Measurements from ENCODE around the gene DNAAF8.

The DNAAF8 gene

DNA sequence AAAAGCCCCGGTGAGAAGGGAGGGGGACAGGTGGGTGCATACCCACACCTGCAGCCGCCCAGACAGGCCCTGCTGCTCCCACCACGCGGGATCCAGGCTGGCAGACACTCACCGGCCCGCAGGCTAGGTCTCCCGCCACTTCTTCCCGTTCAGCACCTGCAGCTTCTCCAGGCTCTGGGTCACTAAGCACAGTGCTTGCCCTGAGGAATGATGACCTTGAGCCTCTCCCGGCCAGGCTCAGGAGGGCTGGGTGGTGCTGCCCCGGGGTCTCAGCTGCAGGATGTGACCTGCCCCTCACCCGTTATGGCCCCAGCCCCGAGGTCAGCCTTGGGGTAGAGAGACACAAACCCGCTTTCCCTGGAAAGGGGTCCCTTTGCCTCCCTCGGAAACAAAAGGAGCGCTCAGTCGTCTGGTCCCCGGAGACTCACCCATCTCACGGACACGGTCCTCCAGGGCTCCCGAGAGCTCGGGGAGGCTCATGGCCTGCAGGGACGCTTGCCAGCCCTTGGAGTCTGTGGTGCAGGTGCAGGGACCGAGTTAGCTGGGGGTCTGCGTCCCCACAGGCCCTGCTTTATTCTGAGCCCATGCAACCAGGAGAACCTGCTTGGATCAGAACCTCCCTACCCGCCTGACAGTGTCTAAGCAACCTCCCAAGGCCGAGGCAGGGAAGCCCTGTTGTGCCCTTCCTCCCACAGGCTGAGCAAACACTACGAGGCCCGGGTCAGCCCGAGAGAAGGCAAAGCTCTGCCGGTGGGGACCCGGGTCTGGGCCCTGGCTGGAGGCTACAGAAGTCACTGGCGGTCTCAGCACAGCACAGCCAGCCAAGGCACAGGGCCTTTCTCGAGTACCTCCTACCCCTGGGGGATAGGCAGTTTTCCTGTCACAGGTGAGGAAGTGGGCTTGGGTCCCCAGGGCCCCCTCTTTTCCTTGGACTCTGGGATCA lies 37.2 kb upstream of the DNAAF8 start:
- TF ChIP-seq, protein P1, sequence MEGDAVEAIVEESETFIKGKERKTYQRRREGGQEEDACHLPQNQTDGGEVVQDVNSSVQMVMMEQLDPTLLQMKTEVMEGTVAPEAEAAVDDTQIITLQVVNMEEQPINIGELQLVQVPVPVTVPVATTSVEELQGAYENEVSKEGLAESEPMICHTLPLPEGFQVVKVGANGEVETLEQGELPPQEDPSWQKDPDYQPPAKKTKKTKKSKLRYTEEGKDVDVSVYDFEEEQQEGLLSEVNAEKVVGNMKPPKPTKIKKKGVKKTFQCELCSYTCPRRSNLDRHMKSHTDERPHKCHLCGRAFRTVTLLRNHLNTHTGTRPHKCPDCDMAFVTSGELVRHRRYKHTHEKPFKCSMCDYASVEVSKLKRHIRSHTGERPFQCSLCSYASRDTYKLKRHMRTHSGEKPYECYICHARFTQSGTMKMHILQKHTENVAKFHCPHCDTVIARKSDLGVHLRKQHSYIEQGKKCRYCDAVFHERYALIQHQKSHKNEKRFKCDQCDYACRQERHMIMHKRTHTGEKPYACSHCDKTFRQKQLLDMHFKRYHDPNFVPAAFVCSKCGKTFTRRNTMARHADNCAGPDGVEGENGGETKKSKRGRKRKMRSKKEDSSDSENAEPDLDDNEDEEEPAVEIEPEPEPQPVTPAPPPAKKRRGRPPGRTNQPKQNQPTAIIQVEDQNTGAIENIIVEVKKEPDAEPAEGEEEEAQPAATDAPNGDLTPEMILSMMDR (IDR thresholded peaks at IDR 0.05; ENCODE audit: borderline replicate concordance, extremely low read depth, low read length, poor library complexity, severe bottlenecking): no peak
- TF ChIP-seq EZH2 (IDR thresholded peaks at IDR 0.05; ENCODE audit: borderline replicate concordance, low read depth, low read length, severe bottlenecking): no peak
- H3K9me3 ChIP-seq (ENCODE audit: insufficient read depth, low read length, severe bottlenecking): no peaks in the 10 kb centered on the region
- peaks cover 23% of the 10 kb centered on the region for H3K4me1 ChIP-seq (ENCODE audit: insufficient read depth, low read length)
- no peak overlapping the region for H3K9ac ChIP-seq (ENCODE audit: low read depth, low read length)
- peaks cover 29% of the 10 kb centered on the region for H4K20me1 ChIP-seq (ENCODE audit: insufficient read depth, low read length)
- no peak overlapping the region for H3K4me2 ChIP-seq (ENCODE audit: insufficient read depth, low read length)
- no peak overlapping the region for H3K27ac ChIP-seq (ENCODE audit: low read length)
- peaks cover 68% of the 10 kb centered on the region for H3K36me3 ChIP-seq (ENCODE audit: insufficient read depth, low read length)
- no peak for DNase-seq
- H3K27me3 ChIP-seq (ENCODE audit: insufficient read depth, low read length, poor library complexity): no peaks in the 10 kb centered on the region
- ATAC-seq (ENCODE audit: insufficient read depth, low read depth): no peak
- H2AFZ ChIP-seq (ENCODE audit: low read depth, low read length): no peak overlapping the region
- peaks cover 25% of the 10 kb centered on the region for H3K79me2 ChIP-seq (ENCODE audit: insufficient read depth, low read length)
- no peak overlapping the region for H3K4me3 ChIP-seq (ENCODE audit: low read depth in 1 of 2, low read length in 2 of 2)

DNA sequence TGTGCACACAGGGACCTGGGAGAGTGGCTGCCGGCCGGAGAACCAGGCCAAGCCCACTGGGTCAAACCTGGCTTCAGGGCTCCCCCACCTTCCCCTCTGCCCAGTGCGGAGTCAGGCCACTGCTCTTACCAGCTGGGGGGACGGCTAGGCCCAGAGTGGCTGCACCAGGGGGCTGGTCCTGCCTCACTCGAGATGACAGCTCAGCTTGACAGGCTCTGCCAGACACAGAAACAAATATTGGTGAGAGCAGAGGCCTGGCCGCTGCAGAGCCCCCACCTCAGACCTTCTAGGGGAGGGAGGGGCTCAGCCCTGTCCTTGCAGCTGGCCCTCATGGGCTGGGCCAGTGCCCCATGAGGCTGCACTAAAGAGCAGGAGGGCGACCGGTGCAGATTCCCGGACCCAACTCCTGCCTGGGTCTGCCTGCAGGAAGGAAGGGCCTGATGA lies 36.5 kb upstream of the DNAAF8 start:
- ATAC-seq (ENCODE audit: insufficient read depth, low read depth): no peak
- no peaks in the 10 kb centered on the region for H3K9me3 ChIP-seq (ENCODE audit: insufficient read depth, low read length, severe bottlenecking)

DNA sequence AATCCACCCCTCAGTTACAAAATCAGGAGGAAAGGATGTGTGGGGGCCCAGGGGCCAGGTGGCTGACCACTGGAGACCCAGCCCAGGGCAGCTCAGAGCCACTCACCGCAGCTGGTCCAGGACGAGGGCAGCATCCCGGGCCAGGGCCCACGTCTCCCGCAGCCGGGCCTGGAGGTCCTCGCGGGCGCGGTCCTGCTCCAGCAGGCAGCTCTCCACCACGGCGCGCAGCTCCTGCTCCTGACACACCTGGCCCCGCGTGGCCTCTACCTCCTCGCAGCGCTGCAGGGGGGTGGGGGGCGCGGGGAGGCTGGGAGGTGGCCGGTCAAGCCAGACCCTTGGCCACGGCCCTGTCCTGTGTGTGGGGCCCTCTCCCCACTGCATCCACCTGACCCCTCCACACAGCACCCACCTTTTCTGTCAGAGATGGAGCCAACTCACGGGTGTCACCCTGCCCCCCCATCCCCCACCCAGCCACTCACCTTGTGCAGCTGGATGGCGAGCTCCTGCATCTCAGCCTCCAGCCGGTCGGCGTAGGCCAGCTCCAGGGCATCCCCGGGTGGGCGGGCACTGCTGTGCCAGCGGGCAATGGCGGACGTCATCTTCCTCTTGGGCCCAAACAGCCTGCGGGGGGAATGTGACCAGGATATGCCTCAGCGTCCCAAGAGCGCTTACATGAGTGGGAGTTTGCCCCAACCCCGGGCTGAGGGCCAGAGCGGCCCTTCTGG lies 35.9 kb upstream of the DNAAF8 start:
- TF ChIP-seq, protein P1 (IDR thresholded peaks at IDR 0.05; ENCODE audit: borderline replicate concordance, extremely low read depth, low read length, poor library complexity, severe bottlenecking): no peak
- no peak for TF ChIP-seq EZH2 (IDR thresholded peaks at IDR 0.05; ENCODE audit: borderline replicate concordance, low read depth, low read length, severe bottlenecking)
- Histone ChIP-seq H3K36me3 (ENCODE audit: insufficient read depth, low read length) (peaks cover 70% of the 10 kb centered on the region), H3K9ac (ENCODE audit: low read depth, low read length) (no peak overlapping the region), H4K20me1 (ENCODE audit: insufficient read depth, low read length) (peaks cover 29% of the 10 kb centered on the region), H3K27ac (ENCODE audit: low read length) (no peak overlapping the region), H2AFZ (ENCODE audit: low read depth, low read length) (no peak overlapping the region), H3K4me3 (ENCODE audit: low read depth in 1 of 2, low read length in 2 of 2) (no peak overlapping the region), H3K4me1 (ENCODE audit: insufficient read depth, low read length) (peaks cover 13% of the 10 kb centered on the region), H3K9me3 (ENCODE audit: insufficient read depth, low read length, severe bottlenecking) (no peaks in the 10 kb centered on the region), H3K79me2 (ENCODE audit: insufficient read depth, low read length) (peaks cover 25% of the 10 kb centered on the region), H3K4me2 (ENCODE audit: insufficient read depth, low read length) (no peak overlapping the region), H3K27me3 (ENCODE audit: insufficient read depth, low read length, poor library complexity) (no peaks in the 10 kb centered on the region)
- ATAC-seq (ENCODE audit: insufficient read depth, low read depth): no peak
- no peak for DNase-seq

More for the DNA sequence above, 36.5 kb upstream of the DNAAF8 start:
- Histone ChIP-seq H4K20me1 (ENCODE audit: insufficient read depth, low read length) (peaks cover 29% of the 10 kb centered on the region), H3K27me3 (ENCODE audit: insufficient read depth, low read length, poor library complexity) (no peaks in the 10 kb centered on the region), H2AFZ (ENCODE audit: low read depth, low read length) (no peak overlapping the region), H3K4me3 (ENCODE audit: low read depth in 1 of 2, low read length in 2 of 2) (no peak overlapping the region), H3K4me2 (ENCODE audit: insufficient read depth, low read length) (no peak overlapping the region), H3K79me2 (ENCODE audit: insufficient read depth, low read length) (peaks cover 25% of the 10 kb centered on the region), H3K9ac (ENCODE audit: low read depth, low read length) (no peak overlapping the region), H3K27ac (ENCODE audit: low read length) (no peak overlapping the region), H3K4me1 (ENCODE audit: insufficient read depth, low read length) (peaks cover 17% of the 10 kb centered on the region), H3K36me3 (ENCODE audit: insufficient read depth, low read length) (peaks cover 70% of the 10 kb centered on the region)
- TF ChIP-seq, protein P1 (IDR thresholded peaks at IDR 0.05; ENCODE audit: borderline replicate concordance, extremely low read depth, low read length, poor library complexity, severe bottlenecking): no peak
- no peak for TF ChIP-seq EZH2 (IDR thresholded peaks at IDR 0.05; ENCODE audit: borderline replicate concordance, low read depth, low read length, severe bottlenecking)
- DNase-seq: no peak

All from DND-41 (cell line).